ENCODE measurements around the gene SENP8.

SENP8 gene

GRCh38 chr15:72113347-72114031 lies 4.7 kb upstream of the SENP8 start:
- DNase-seq (ENCODE audit: low spot score) = no peak

- peak; percentile 30 for DNase-seq (ENCODE audit: low spot score)
Observed at GRCh38 chr15:72116731-72117485, 1.3 kb upstream of the SENP8 start.

GRCh38 chr15:72117486-72118016 lies 652 bp upstream of the SENP8 start:
- DNase-seq (ENCODE audit: low spot score) = peak; percentile 77

GRCh38 chr15:72124218-72124617 lies 6.0 kb downstream of the SENP8 start:
- no peak for DNase-seq (ENCODE audit: low spot score)

- DNase-seq (ENCODE audit: low spot score) = no peak
Observed at GRCh38 chr15:72127724-72128322, 9.6 kb downstream of the SENP8 start.

- no peak for DNase-seq (ENCODE audit: low spot score)
Observed at GRCh38 chr15:72128359-72128758, 10.2 kb downstream of the SENP8 start.

GRCh38 chr15:72130272-72130671 lies 12.1 kb downstream of the SENP8 start:
- DNase-seq (ENCODE audit: low spot score) = no peak

GRCh38 chr15:72131922-72132321 lies 13.7 kb downstream of the SENP8 start:
- no peak for DNase-seq (ENCODE audit: low spot score)

- DNase-seq (ENCODE audit: low spot score) = no peak
Observed at GRCh38 chr15:72133211-72133610, 15.0 kb downstream of the SENP8 start.

- no peak for DNase-seq (ENCODE audit: low spot score)
Observed at GRCh38 chr15:72135719-72136118, 17.5 kb downstream of the SENP8 start.

- DNase-seq (ENCODE audit: low spot score) = no peak
Observed at GRCh38 chr15:72136170-72137051, 18.2 kb downstream of the SENP8 start.

GRCh38 chr15:72139667-72140066 lies 21.5 kb downstream of the SENP8 start:
- DNase-seq (ENCODE audit: low spot score) = no peak

- DNase-seq (ENCODE audit: low spot score) = no peak
Observed at GRCh38 chr15:72140088-72140487, 21.9 kb downstream of the SENP8 start.

GRCh38 chr15:72141171-72142084 lies 23.2 kb downstream of the SENP8 start:
- no peak for DNase-seq (ENCODE audit: low spot score)

GRCh38 chr15:72146221-72146620 lies 28.0 kb downstream of the SENP8 start:
- DNase-seq (ENCODE audit: low spot score) = no peak

- no peak for DNase-seq (ENCODE audit: low spot score)
Observed at GRCh38 chr15:72146934-72147333, 28.7 kb downstream of the SENP8 start.

GRCh38 chr15:72147418-72147817 lies 29.2 kb downstream of the SENP8 start:
- no peak for DNase-seq (ENCODE audit: low spot score)

GRCh38 chr15:72153269-72154000 lies 35.2 kb downstream of the SENP8 start:
- no peak for DNase-seq (ENCODE audit: low spot score)

- DNase-seq (ENCODE audit: low spot score) = no peak
Observed at GRCh38 chr15:72154316-72154715, 36.1 kb downstream of the SENP8 start.

GRCh38 chr15:72155003-72155621 lies 36.9 kb downstream of the SENP8 start:
- no peak for DNase-seq (ENCODE audit: low spot score)
